ENCODE results near the gene EHBP1. TPM values are rescaled to one million over a fixed set of nuclear protein-coding genes. Genes with fewer than 3 reads are reported as not detected.

The EHBP1 gene
- total and polyA plus RNA-seq, 5 donors from 2014 or later = 8.5 to 25.6 (median 10.0) TPM

GRCh38 chr2:63056107-63057050 is 350.9 kb downstream of the EHBP1 start:
- H3K9me3 Mint-ChIP-seq = peaks cover 0 to 9% (median 0%) of the 10 kb centered on the region in 7 donors
- Histone ChIP-seq H3K36me3 (ENCODE audit: control insufficient read depth, insufficient read depth, low read length) (no peaks in the 10 kb centered on the region), H3K27me3 (ENCODE audit: control insufficient read depth, insufficient read depth, low read length) (peaks cover 33% of the 10 kb centered on the region), H3K4me1 (ENCODE audit: control insufficient read depth, insufficient read depth, low read length, poor library complexity, severe bottlenecking) (peaks cover 68% of the 10 kb centered on the region), H3K4me3 (ENCODE audit: low read depth, low read length) (no peak overlapping the region), H3K27ac (ENCODE audit: insufficient read depth, low read length, poor library complexity, severe bottlenecking) (no peak overlapping the region), H3K9me3 (ENCODE audit: control insufficient read depth in 2 of 2, low read length in 2 of 2) (no peaks in the 10 kb centered on the region)
- H3K4me3 Mint-ChIP-seq = peak overlapping the region; percentile 27 to 68 (median 60)
- H3K27ac Mint-ChIP-seq = no peak overlapping the region
- no peaks in the 10 kb centered on the region for H3K36me3 Mint-ChIP-seq
- peaks cover 0 to 74% (median 43%) of the 10 kb centered on the region in 4 donors for H3K4me1 Mint-ChIP-seq
- DNase-seq (peak in 1 of 3 donors; percentile 37), ATAC-seq (ENCODE audit: low read depth in 2 of 2) (no peak)
- H3K27me3 Mint-ChIP-seq = peaks cover 82% of the 10 kb centered on the region

GRCh38 chr2:63057249-63058143 is 352.0 kb downstream of the EHBP1 start:
- Mint-ChIP-seq H3K4me1 (peaks cover 0 to 67% (median 38%) of the 10 kb centered on the region in 4 donors), H3K36me3 (no peaks in the 10 kb centered on the region), H3K9me3 (peaks cover 0 to 9% (median 0%) of the 10 kb centered on the region in 7 donors), H3K4me3 (peak overlapping the region; percentile 23 to 68 (median 48)), H3K27me3 (peaks cover 86% of the 10 kb centered on the region), H3K27ac (peak overlapping the region in 1 of 3 donors; percentile 16)
- peaks cover 58% of the 10 kb centered on the region for H3K4me1 ChIP-seq (ENCODE audit: control insufficient read depth, insufficient read depth, low read length, poor library complexity, severe bottlenecking)
- H3K36me3 ChIP-seq (ENCODE audit: control insufficient read depth, insufficient read depth, low read length) = no peaks in the 10 kb centered on the region
- DNase-seq = no peak
- peaks cover 0 to 2% of the 10 kb centered on the region in 2 experiments for H3K9me3 ChIP-seq (ENCODE audit: control insufficient read depth in 2 of 2, low read length in 2 of 2)
- no peak overlapping the region for H3K27ac ChIP-seq (ENCODE audit: insufficient read depth, low read length, poor library complexity, severe bottlenecking)
- no peak overlapping the region for H3K4me3 ChIP-seq (ENCODE audit: low read depth, low read length)
- ATAC-seq (ENCODE audit: low read depth in 2 of 2) = no peak
- peaks cover 43% of the 10 kb centered on the region for H3K27me3 ChIP-seq (ENCODE audit: control insufficient read depth, insufficient read depth, low read length)

GRCh38 chr2:63058144-63058920 is 352.8 kb downstream of the EHBP1 start:
- ATAC-seq (ENCODE audit: low read depth in 2 of 2) (no peak), DNase-seq (no peak)
- H3K4me3 ChIP-seq (ENCODE audit: low read depth, low read length) = peak overlapping the region; percentile 41
- peaks cover 47% of the 10 kb centered on the region for H3K27me3 ChIP-seq (ENCODE audit: control insufficient read depth, insufficient read depth, low read length)
- H3K36me3 ChIP-seq (ENCODE audit: control insufficient read depth, insufficient read depth, low read length) = no peaks in the 10 kb centered on the region
- H3K9me3 Mint-ChIP-seq = peaks cover 0 to 9% (median 0%) of the 10 kb centered on the region in 7 donors
- peaks cover 83% of the 10 kb centered on the region for H3K27me3 Mint-ChIP-seq
- H3K9me3 ChIP-seq (ENCODE audit: control insufficient read depth in 2 of 2, low read length in 2 of 2) = peaks cover 0 to 2% of the 10 kb centered on the region in 2 experiments
- peak overlapping the region in 2 of 3 donors; percentile 16 to 62 for H3K27ac Mint-ChIP-seq
- H3K4me1 Mint-ChIP-seq = peaks cover 0 to 60% (median 33%) of the 10 kb centered on the region in 4 donors
- H3K36me3 Mint-ChIP-seq = no peaks in the 10 kb centered on the region
- H3K27ac ChIP-seq (ENCODE audit: insufficient read depth, low read length, poor library complexity, severe bottlenecking) = no peak overlapping the region
- peaks cover 55% of the 10 kb centered on the region for H3K4me1 ChIP-seq (ENCODE audit: control insufficient read depth, insufficient read depth, low read length, poor library complexity, severe bottlenecking)
- peak overlapping the region in 3 of 4 donors; percentile 23 to 67 (median 61) for H3K4me3 Mint-ChIP-seq

GRCh38 chr2:63058921-63059792 is 353.6 kb downstream of the EHBP1 start:
- Histone ChIP-seq H3K27me3 (ENCODE audit: control insufficient read depth, insufficient read depth, low read length) (peaks cover 50% of the 10 kb centered on the region), H3K27ac (ENCODE audit: insufficient read depth, low read length, poor library complexity, severe bottlenecking) (no peak overlapping the region), H3K4me3 (ENCODE audit: low read depth, low read length) (no peak overlapping the region), H3K9me3 (ENCODE audit: control insufficient read depth in 2 of 2, low read length in 2 of 2) (peaks cover 0 to 2% of the 10 kb centered on the region in 2 experiments), H3K4me1 (ENCODE audit: control insufficient read depth, insufficient read depth, low read length, poor library complexity, severe bottlenecking) (peaks cover 48% of the 10 kb centered on the region), H3K36me3 (ENCODE audit: control insufficient read depth, insufficient read depth, low read length) (no peaks in the 10 kb centered on the region)
- H3K27me3 Mint-ChIP-seq = peaks cover 83% of the 10 kb centered on the region
- peaks cover 0 to 7% (median 2%) of the 10 kb centered on the region in 7 donors for H3K9me3 Mint-ChIP-seq
- peak in 1 of 2 donors; percentile 22 for ATAC-seq (ENCODE audit: low read depth in 2 of 2)
- DNase-seq = no peak
- H3K4me1 Mint-ChIP-seq = peaks cover 0 to 52% (median 30%) of the 10 kb centered on the region in 4 donors
- H3K4me3 Mint-ChIP-seq = peak overlapping the region in 2 of 4 donors; percentile 23 to 61
- no peaks in the 10 kb centered on the region for H3K36me3 Mint-ChIP-seq
- no peak overlapping the region for H3K27ac Mint-ChIP-seq

- Mint-ChIP-seq H3K27ac (peak overlapping the region in 1 of 3 donors; percentile 45), H3K9me3 (peaks cover 0 to 7% (median 2%) of the 10 kb centered on the region in 7 donors), H3K4me1 (peaks cover 0 to 44% (median 24%) of the 10 kb centered on the region in 4 donors), H3K27me3 (peaks cover 81% of the 10 kb centered on the region), H3K36me3 (no peaks in the 10 kb centered on the region), H3K4me3 (peak overlapping the region in 3 of 4 donors; percentile 11 to 66 (median 58))
- no peak overlapping the region for H3K4me3 ChIP-seq (ENCODE audit: low read depth, low read length)
- H3K4me1 ChIP-seq (ENCODE audit: control insufficient read depth, insufficient read depth, low read length, poor library complexity, severe bottlenecking) = peaks cover 40% of the 10 kb centered on the region
- DNase-seq (peak in 1 of 3 donors; percentile 15), ATAC-seq (ENCODE audit: low read depth in 2 of 2) (no peak)
- no peaks in the 10 kb centered on the region for H3K36me3 ChIP-seq (ENCODE audit: control insufficient read depth, insufficient read depth, low read length)
- peaks cover 0 to 2% of the 10 kb centered on the region in 2 experiments for H3K9me3 ChIP-seq (ENCODE audit: control insufficient read depth in 2 of 2, low read length in 2 of 2)
- no peak overlapping the region for H3K27ac ChIP-seq (ENCODE audit: insufficient read depth, low read length, poor library complexity, severe bottlenecking)
- peaks cover 44% of the 10 kb centered on the region for H3K27me3 ChIP-seq (ENCODE audit: control insufficient read depth, insufficient read depth, low read length)
These were observed 354.4 kb downstream of the EHBP1 start for GRCh38 chr2:63059793-63060471.

- Mint-ChIP-seq H3K36me3 (no peaks in the 10 kb centered on the region), H3K27me3 (peaks cover 77% of the 10 kb centered on the region), H3K9me3 (peaks cover 0 to 7% (median 2%) of the 10 kb centered on the region in 7 donors), H3K4me1 (peaks cover 0 to 38% (median 22%) of the 10 kb centered on the region in 4 donors), H3K27ac (no peak overlapping the region), H3K4me3 (peak overlapping the region in 2 of 4 donors; percentile 11 to 66)
- H3K4me1 ChIP-seq (ENCODE audit: control insufficient read depth, insufficient read depth, low read length, poor library complexity, severe bottlenecking) = peaks cover 34% of the 10 kb centered on the region
- no peak for DNase-seq
- no peak for ATAC-seq (ENCODE audit: low read depth in 2 of 2)
- H3K4me3 ChIP-seq (ENCODE audit: low read depth, low read length) = no peak overlapping the region
- no peak overlapping the region for H3K27ac ChIP-seq (ENCODE audit: insufficient read depth, low read length, poor library complexity, severe bottlenecking)
- H3K36me3 ChIP-seq (ENCODE audit: control insufficient read depth, insufficient read depth, low read length) = no peaks in the 10 kb centered on the region
- peaks cover 0 to 2% of the 10 kb centered on the region in 2 experiments for H3K9me3 ChIP-seq (ENCODE audit: control insufficient read depth in 2 of 2, low read length in 2 of 2)
- peaks cover 47% of the 10 kb centered on the region for H3K27me3 ChIP-seq (ENCODE audit: control insufficient read depth, insufficient read depth, low read length)
These were observed 355.0 kb downstream of the EHBP1 start for GRCh38 chr2:63060472-63060991.

Measured in CD4-positive, CD25-positive, alpha-beta regulatory T cell (primary cell).